GM12873 (cell line): ENCODE results near the gene ABLIM3.

Source experiments
- TF ChIP-seq, protein P1 (sequence below): IDR thresholded peaks from 2 replicates; pipeline ENCODE4 v1.5.1; 2012; ENCODE audit warnings: low read depth, mild to moderate bottlenecking, moderate library complexity, low read length, control low read depth; ENCODE audit not compliant: insufficient read depth; ENCODE audit errors: missing control alignments

Gene ABLIM3

DNA sequence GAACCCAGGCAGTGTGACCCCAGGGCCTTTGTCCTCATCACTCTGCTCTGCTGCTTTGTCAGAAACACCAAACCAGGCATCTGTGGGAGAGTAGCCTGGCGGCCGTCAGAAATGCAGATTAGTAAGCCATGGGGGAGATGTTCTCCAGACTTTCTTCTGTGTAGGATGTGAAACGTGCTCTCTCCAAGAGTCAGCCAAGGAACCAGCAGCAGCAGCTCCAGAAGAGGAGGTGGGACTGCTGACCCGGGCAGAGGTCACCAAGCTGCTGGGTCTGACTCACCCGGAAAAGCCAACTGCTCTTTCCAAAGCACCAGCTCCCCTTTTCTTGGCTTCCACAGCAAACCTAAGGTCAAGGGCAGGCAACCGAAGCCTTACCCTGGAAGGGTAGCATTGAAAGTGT, 14.4 kb upstream of the ABLIM3 start:
- TF ChIP-seq, protein P1, sequence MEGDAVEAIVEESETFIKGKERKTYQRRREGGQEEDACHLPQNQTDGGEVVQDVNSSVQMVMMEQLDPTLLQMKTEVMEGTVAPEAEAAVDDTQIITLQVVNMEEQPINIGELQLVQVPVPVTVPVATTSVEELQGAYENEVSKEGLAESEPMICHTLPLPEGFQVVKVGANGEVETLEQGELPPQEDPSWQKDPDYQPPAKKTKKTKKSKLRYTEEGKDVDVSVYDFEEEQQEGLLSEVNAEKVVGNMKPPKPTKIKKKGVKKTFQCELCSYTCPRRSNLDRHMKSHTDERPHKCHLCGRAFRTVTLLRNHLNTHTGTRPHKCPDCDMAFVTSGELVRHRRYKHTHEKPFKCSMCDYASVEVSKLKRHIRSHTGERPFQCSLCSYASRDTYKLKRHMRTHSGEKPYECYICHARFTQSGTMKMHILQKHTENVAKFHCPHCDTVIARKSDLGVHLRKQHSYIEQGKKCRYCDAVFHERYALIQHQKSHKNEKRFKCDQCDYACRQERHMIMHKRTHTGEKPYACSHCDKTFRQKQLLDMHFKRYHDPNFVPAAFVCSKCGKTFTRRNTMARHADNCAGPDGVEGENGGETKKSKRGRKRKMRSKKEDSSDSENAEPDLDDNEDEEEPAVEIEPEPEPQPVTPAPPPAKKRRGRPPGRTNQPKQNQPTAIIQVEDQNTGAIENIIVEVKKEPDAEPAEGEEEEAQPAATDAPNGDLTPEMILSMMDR, result no peak

DNA sequence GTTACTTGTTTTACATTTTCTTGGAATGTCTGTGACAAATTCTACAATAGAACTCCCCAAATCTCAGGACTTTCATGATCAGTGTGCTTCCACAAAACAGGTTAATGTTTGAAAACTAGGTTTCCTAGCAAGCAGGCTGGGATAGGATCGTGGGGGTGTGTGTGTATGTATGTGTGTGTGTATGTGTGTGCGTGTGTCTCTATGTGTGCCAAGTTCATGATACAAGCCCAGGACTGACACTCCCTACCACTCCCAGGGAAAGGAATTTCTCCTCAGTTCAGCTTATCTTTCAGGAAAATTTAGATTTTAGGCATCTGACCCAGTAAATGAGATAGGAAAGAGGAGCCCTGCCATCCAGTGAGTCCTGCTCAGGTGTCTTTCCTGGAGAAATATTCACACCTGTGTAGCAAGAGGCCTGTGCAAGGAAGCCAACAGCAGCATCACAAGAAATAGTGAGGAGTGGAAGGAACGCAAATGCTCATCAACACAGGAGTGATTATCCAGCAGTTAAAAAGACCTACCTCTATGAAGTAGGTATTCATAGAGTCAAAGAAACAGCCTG, 13.8 kb upstream of the ABLIM3 start:
- TF ChIP-seq, protein P1, result no peak

DNA sequence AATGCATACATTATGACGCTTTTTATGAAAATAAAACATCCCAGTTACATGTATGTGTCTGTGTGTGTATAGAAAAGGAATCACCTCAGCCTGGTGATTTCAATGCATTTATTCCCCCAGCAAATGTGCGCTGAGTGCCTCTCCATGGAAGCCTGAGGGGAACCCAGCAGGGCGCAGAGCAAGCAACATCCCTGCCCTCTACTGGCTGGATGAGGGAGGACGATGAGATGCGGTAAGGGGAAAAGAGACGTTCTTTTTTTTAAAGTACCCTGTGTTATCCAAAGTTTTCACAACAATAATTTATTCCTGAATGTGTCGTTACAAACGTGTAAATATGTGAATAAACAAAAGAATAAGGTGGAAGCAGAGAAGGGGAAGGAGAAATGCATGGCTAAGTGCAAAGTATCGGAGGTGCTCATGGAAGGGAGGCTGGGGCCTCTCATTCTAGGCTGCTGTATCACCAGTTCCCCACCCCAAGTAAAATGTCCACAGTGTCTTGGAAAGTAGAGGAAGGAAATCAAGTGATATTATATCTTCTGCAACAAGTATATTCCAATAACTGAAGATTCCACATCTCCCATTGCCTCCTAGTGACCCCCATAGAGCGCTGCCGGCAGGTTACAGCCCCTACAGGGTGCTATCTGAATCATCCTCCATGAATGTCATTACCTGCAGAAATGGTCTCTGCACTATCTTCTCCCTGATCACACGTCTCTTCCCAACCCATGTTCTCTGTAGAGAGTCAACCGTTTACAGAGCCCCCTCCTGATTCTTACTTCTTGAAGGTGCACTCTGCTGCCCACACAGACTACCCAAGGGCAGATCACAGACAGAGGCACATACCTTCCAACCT, 13.0 kb upstream of the ABLIM3 start:
- TF ChIP-seq, protein P1, result peak; percentile 79

DNA sequence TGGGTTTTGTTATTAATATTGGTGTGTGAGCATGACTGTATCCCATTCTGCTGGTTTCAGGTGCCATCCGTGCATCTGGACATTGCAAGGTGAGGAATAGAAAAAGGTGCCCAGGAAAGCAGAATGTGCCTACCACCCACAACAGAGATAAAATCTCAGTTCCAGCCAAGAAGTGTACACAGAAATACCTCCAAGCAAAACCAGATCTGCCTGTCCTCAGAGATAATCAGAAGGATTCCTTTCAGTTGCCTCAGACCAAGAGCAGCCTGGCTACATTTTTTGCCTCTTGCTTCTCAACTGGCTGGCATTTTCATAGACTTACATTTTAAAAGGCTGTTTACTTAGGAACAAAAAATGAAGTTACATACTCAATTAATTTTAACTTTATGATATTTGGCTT, 12.1 kb upstream of the ABLIM3 start:
- TF ChIP-seq, protein P1, result no peak

DNA sequence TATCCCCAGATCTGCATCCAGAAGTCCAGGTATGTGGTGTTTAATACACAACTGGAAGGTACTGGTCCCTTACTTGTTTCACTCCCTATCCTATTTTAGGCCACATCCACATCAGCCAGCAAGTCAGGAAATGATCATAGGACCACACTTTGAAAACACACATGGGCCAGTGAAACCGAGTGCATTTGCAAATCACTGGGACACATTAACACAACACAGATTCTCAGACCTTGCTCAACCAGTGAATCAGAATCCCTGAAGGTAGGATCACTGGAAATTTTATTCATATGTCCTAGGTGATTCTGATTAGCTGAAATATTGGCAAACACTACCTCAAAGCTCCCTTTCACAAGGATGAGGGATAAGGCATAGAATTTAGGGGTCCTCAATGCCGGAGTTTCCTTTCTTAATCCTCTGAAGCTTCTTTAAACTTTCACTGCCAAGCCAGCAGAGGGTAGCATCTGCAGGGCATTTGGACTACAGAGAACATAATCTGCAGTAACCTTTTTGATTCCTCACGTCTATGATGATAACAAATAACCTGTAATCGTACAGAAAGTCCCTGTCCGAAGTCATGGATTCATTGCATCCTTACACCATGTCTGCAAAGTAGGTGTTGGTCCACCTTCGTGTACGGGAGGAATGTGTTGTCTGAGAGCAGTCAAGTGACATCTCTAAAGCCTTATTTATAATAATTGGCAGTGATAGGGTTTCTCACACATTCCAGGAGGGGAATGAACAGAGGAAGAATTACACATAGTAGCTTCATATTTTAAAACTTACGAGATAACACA, 11.0 kb upstream of the ABLIM3 start:
- TF ChIP-seq, protein P1, result peak; percentile 10

DNA sequence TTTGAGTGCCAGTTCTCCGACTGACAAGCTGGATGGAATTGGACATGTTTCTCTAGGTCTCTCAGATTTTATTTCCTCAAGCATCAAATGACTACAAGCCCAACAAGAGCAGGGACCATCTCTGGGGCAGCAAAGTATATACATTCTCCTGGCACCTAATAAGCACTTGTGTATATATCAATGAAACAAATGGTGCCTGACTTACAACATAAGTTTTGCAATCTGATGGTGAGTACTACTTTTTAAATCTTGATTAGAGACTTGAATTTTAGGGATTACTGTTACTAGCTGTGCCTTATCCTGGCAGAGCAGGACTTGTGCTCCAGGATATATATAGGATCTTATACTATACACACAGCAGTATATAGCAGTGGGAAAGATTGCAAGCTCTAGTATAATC, 8.8 kb upstream of the ABLIM3 start:
- TF ChIP-seq, protein P1, result no peak
